ENCODE measurements around the gene LDLR. TPM values are rescaled to one million over a fixed set of nuclear protein-coding genes. Genes with fewer than 3 reads are reported as not detected.

The LDLR gene
- total and polyA plus RNA-seq, 8 donors, result 8.9 to 43.4 (median 26.5) TPM

- ATAC-seq, result no peak
- WGBS, 2 donors, result 95 to 99% methylated on average over 4 of the region's 4 CpGs
- no peak for FAIRE-seq
These were observed 43.7 kb upstream of the LDLR start for GRCh38 chr19:11045536-11045935.

GRCh38 chr19:11046605-11047354, 42.5 kb upstream of the LDLR start:
- FAIRE-seq (no peak), ATAC-seq (no peak), DNase-seq (no peak)
- 94% methylated on average over 14 of the region's 14 CpGs for WGBS, 2 donors
- intact Hi-C loops (cut with DNase I), result no loop called here
- H3K4me3 ChIP-seq, result no peak overlapping the region
- no peaks in the 10 kb centered on the region for H3K36me3 ChIP-seq
- H3K9me3 ChIP-seq, result no peaks in the 10 kb centered on the region
- H3K4me1 ChIP-seq, result peaks cover 0 to 4% (median 0%) of the 10 kb centered on the region in 3 donors
- TF ChIP-seq CTCF (IDR thresholded peaks at IDR 0.05), result no peak
- no peak overlapping the region for H3K27ac ChIP-seq
- no peaks in the 10 kb centered on the region for H3K27me3 ChIP-seq

More at GRCh38 chr19:11045536-11045935, 43.7 kb upstream of the LDLR start:
- Histone ChIP-seq H3K36me3 (no peaks in the 10 kb centered on the region), H3K27me3 (no peaks in the 10 kb centered on the region), H3K9me3 (no peaks in the 10 kb centered on the region), H3K27ac (no peak overlapping the region), H3K4me1 (peaks cover 0 to 7% (median 0%) of the 10 kb centered on the region in 3 donors), H3K4me3 (no peak overlapping the region)
- DNase-seq, result no peak
- TF ChIP-seq CTCF (IDR thresholded peaks at IDR 0.05), result no peak
- intact Hi-C loops (cut with DNase I), result no loop called here

- no peaks in the 10 kb centered on the region for H3K36me3 ChIP-seq
- 93 to 95% methylated on average over 4 of the region's 4 CpGs for WGBS, 2 donors
- H3K4me3 ChIP-seq, result no peak overlapping the region
- ATAC-seq (no peak), FAIRE-seq (no peak), DNase-seq (no peak)
- H3K27ac ChIP-seq, result no peak overlapping the region
- no peaks in the 10 kb centered on the region for H3K9me3 ChIP-seq
- intact Hi-C loops (cut with DNase I), result no loop called here
- H3K27me3 ChIP-seq, result no peaks in the 10 kb centered on the region
- no peaks in the 10 kb centered on the region for H3K4me1 ChIP-seq
- TF ChIP-seq CTCF (IDR thresholded peaks at IDR 0.05), result no peak
These were observed 41.4 kb upstream of the LDLR start for GRCh38 chr19:11047866-11048265.

- Histone ChIP-seq H3K27ac (no peak overlapping the region), H3K4me3 (no peak overlapping the region), H3K4me1 (no peaks in the 10 kb centered on the region), H3K36me3 (no peaks in the 10 kb centered on the region), H3K9me3 (no peaks in the 10 kb centered on the region), H3K27me3 (no peaks in the 10 kb centered on the region)
- 87 to 88% methylated on average over 9 of the region's 9 CpGs for WGBS, 2 donors
- intact Hi-C loops (cut with DNase I), result no loop called here
- FAIRE-seq, result no peak
- peak in 1 of 4 donors; percentile 14 for ATAC-seq
- DNase-seq, result peak in 1 of 6 donors; percentile 51
- no peak for TF ChIP-seq CTCF (IDR thresholded peaks at IDR 0.05)
These were observed 38.7 kb upstream of the LDLR start for GRCh38 chr19:11050323-11051114.

GRCh38 chr19:11053817-11054195, 35.5 kb upstream of the LDLR start:
- H3K27ac ChIP-seq, result no peak overlapping the region
- H3K4me1 ChIP-seq, result no peaks in the 10 kb centered on the region
- FAIRE-seq (no peak), ATAC-seq (no peak), DNase-seq (no peak)
- WGBS, 2 donors, result 87 to 92% methylated on average over 4 of the region's 4 CpGs
- H3K9me3 ChIP-seq, result no peaks in the 10 kb centered on the region
- intact Hi-C loops (cut with DNase I), result no loop called here
- H3K4me3 ChIP-seq, result no peak overlapping the region
- H3K36me3 ChIP-seq, result no peaks in the 10 kb centered on the region
- H3K27me3 ChIP-seq, result no peaks in the 10 kb centered on the region
- no peak for TF ChIP-seq CTCF (IDR thresholded peaks at IDR 0.05)

Data from pancreas (tissue), 10 donors.